HG03139 (cell line): Measurements from ENCODE around the gene DNAJB13.
"Not testable (repeated sequence)": the region's sequence is repeated elsewhere in the genome, so short reads cannot be mapped to it uniquely, and the experiment has no call there.

Experiments
- ATAC-seq: cut with Tn5 transposase; IDR thresholded peaks from one replicate; pipeline ENCODE4 v1.9.1; 2021; ENCODE audit not compliant: unreplicated experiment

Gene DNAJB13

GRCh38 chr11:73976451-73977151 is 25.8 kb downstream of the DNAJB13 start:
- no peak for ATAC-seq

- ATAC-seq = no peak
Observed at GRCh38 chr11:73977856-73978519, 27.2 kb downstream of the DNAJB13 start.

- ATAC-seq = no peak
Observed at GRCh38 chr11:73978576-73979086, 27.8 kb downstream of the DNAJB13 start.

GRCh38 chr11:73980001-73980961 is 29.5 kb downstream of the DNAJB13 start:
- peak; percentile 40 for ATAC-seq

- no peak for ATAC-seq
Observed at GRCh38 chr11:73981051-73981805, 30.4 kb downstream of the DNAJB13 start.

GRCh38 chr11:73982595-73982989 is 31.8 kb downstream of the DNAJB13 start, which contains the start of gene UCP2:
TSS of gene UCP2 (minus strand) at chr11:73982843. CDS start at chr11:73978378, 4,465 bp downstream.
- ATAC-seq = peak; percentile 38

GRCh38 chr11:73982990-73983740 is 32.3 kb downstream of the DNAJB13 start:
- peak; percentile 74 for ATAC-seq

- ATAC-seq = no peak
Observed at GRCh38 chr11:73983741-73984538, 33.1 kb downstream of the DNAJB13 start.

GRCh38 chr11:73985661-73986060 is 34.8 kb downstream of the DNAJB13 start:
- ATAC-seq = not testable (repeated sequence)

- no peak for ATAC-seq
Observed at GRCh38 chr11:73988227-73988626, 37.4 kb downstream of the DNAJB13 start.

GRCh38 chr11:73989156-73989555 is 38.3 kb downstream of the DNAJB13 start:
- ATAC-seq = no peak

- no peak for ATAC-seq
Observed at GRCh38 chr11:73990730-73991129, 39.9 kb downstream of the DNAJB13 start.

GRCh38 chr11:73991471-73992006 is 40.7 kb downstream of the DNAJB13 start:
- ATAC-seq = no peak

- ATAC-seq = peak; percentile 49
Observed at GRCh38 chr11:73995247-73995646, 44.4 kb downstream of the DNAJB13 start.

GRCh38 chr11:73995731-73996130 is 44.9 kb downstream of the DNAJB13 start:
- no peak for ATAC-seq

- ATAC-seq = no peak
Observed at GRCh38 chr11:73996161-73996747, 45.4 kb downstream of the DNAJB13 start.

GRCh38 chr11:73997120-73997770 is 46.4 kb downstream of the DNAJB13 start:
- no peak for ATAC-seq
